Brain pericyte (primary cell): ENCODE results near the gene MRLN.

Experiments used
- DNase-seq: peaks from one replicate; pipeline ENCODE4 v3.0.0-alpha.2; 2012; ENCODE audit warnings: low read depth, low spot score

The MRLN gene

DNA sequence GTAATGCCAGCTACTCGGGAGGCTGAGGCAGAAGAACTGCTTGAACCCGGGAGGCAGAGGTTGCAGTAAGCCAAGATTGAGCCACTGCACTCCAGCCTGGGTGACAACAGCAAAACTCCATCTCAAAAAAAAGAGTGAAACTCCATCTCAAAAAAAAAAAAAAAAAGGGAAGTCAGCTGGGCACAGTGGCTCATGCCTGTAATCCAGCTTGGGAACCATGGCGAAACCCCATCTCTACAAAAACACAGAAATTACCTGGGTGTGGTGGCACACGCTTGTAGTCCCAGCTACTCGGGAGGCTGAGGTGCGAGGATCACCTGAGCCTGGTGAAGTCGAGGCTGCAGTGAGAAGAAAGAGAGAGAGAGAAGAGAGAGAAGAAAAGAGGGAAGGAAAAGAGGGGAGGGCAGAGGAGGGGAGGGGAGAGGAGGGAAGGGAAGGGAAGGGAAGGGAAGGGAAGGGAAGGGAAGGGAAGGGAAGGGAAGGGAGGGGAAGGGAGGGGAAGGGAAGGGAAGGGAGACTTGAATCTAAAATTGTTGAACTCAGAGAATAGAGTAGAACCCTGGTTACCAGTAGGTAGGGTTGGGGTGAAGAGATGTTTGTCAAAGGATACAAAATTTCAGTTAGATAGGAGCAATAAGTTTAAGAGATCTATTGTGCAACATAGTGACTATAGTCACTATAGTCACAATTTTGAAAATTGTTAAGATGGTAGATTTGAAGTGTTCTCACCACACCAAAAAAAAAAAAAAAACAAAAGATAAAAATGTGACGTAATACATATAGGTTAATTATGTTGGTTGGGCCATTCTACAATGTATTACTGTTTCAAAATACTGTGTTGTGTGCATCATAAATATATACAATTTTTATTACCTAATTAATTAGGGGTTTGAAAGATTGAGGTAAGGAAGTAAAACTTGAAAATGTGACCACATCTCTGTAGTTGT is 46.1 kb downstream of the MRLN start:
- DNase-seq, result no peak

DNA sequence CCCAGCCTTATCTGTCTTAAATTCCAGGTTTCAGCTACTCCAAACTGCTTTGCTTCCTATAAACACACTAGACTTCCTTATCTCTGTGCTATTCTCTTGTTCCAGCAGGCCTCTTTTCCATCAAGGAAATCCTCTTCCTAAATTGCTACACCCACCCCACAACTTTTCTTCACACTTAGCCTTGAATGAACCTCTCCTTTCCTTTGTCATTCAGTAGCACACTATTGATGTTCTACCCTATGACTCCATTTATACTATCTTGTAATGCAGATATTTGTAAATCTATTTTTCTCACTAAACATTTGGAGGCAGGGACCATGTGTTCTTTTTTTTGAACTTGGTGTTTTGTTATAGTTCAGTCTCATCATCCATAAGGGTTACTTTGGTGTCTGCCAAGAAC is 47.3 kb downstream of the MRLN start:
- no peak for DNase-seq

DNA sequence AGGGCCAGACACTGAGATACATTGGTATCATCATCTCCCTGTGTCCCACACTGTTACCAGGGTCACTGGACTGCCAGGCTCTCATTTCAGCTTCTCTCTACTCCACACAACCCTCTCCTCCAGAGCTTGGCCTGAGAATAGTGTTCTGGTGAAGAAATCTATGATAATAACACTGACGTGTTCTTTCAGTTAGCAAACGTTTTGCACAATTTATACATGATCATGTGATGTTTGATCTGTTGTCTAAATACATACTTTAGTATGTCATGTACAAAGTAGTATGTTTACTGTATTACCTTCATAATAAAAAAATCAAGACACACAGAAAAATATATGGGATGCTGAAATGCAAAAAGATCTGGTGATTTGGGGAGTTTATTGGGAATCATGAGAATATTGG is 48.6 kb downstream of the MRLN start:
- no peak for DNase-seq

DNA sequence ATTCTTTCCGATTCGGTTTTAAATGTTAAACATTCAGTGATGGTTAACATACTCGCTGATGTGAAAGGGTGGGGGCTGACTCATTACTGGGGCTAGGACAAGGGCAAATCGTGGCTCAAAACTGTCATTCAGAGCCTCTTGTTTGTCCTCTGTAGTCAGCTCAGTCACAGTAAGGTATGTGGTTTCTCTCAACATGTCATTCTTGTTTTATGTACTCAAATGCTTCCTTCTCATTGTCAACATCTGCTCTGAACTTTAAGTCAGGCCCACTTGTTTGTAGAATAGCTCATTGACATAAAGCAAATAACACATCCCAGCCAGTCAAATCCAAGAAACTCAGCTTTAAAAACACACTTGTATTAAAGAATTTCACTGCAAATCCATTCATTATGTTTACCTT is 50.9 kb downstream of the MRLN start:
- DNase-seq, result no peak

DNA sequence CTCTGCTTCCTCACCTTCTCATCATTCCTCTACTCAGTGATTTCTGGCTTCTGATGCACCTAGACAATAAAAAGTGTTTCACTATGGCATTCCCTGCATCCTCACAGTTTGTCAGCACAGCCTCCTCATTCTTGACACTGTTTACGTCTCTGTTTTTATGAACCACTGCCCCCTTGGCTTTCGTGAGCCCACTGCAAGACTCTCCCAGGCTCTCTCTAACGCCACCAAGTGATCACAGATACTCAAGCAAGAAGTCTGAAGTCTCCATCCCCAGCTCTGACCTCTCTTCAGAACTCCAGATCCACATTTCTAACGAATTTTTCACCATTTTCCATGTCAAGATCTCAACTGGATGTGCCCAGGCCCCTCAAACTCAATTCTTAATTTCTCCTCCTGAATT is 52.5 kb downstream of the MRLN start:
- no peak for DNase-seq

DNA sequence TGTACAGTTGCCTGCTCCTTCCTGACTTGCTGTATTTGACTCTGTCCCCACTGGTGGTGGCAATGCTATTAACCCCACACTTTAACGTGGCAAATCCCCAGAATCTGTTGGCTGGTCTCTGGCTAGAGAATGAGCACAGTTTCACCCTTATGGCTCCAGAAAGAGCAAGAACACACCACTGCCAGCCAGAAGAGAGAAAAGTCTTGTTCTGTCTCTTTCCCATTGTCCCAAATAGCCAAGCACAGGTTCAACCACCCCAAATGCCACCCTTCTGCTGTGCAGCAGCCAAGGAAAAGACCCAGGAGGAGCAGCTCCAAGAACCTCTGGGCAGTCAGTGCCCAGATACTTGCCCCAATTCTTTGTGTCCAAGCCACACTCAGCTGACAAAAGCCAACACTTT is 54.9 kb downstream of the MRLN start:
- no peak for DNase-seq

DNA sequence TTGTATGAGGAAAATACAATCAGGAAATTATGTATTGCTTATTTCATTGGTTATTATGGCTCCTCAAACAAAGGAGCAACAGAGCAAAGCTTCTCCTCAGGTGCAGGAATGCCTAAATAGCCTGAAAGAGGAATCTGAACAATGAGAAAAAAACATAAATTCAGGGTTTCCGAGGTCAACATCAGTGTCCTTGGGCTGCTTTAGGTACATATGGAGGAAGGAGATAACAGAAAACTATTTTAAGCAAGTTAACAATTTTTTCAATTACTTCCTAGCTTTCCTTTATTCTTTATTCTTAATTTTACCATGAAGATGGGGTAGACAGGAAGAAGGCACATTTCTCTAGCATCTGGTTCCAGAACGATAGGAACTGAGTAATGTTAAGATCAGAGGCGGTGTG is 57.6 kb downstream of the MRLN start:
- DNase-seq, result no peak

DNA sequence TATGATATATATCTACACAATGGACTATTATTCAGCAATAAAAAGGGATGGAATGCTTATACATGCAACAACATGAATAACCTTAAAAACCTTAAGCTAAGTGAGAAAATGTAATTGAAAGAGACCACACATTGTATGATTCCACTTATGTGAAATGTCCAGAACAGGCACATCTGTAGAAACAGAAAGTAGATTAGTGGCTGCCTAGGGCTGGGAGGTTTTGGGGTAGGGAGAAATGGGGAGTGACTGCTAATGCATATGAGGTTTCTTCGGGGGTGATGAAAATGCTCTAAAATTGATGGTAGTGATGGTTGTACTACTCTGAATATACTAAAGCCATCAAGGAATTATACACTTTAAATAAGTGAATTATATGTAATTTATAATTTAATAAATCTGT is 58.3 kb downstream of the MRLN start:
- DNase-seq, result no peak

DNA sequence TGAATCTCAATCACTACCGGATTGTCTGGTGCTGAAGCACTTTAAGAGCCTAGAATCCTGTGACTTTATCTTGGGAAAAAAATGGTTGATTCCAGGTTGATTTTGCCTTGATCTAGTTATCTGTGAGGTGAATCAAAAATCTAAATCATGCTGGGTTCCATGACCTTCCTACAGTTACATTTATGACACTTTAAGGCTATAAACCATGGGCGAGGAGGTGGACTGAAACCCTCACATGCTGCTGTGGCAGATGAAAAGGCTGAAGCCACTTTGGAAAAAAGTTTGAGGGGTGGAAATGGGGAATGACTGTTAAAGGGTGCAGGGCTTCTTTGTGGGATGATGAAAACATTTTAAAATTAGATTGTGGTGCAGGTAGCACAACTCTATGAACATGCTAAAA is 61.1 kb downstream of the MRLN start:
- DNase-seq, result no peak

DNA sequence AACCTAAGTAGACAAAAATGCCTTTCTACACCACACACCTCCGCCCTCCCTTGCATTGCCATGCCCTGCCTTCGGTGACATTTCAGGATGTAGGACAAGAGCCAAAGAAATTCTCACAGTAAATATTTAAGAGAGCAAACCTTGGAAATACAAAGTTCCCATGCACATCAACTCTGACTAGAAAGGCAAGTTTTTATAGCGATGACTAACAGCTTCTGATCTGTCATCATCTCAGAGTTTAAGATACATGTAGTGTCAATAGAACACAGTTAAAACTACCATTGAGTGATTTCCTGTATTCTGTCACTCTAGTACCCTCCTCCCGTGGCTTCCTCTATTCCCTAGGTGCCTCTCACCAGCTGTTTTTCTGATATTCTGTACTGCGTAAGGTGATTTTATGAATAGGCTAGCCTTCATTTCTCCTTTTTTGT is 64.3 kb downstream of the MRLN start:
- no peak for DNase-seq

DNA sequence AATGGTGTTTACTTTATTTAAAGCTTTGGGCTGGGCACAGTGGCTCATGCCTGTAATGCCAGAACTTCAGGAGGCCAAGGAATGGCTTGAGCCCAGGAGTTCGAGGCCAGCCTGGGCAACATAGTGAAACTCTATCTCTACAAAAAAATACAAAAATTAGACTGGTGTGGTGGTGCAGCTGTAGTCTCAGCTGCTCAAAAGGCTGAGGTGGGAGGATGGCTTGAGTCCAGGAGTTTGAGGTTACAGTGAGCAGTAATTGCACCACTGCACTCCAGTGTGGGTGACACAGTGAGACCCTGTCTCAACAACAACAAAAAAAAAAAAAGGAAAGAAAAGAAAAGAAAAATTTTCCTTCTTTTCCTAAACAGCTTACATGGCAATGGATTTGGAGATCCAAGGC is 65.6 kb downstream of the MRLN start:
- no peak for DNase-seq
